Astrocyte of the spinal cord (primary cell): Measurements from ENCODE around the gene ATXN1.

ENCODE experiments used
- DNase-seq: peaks from one replicate; pipeline ENCODE4 v3.0.0; 2011; ENCODE audit warnings: low read depth, low spot score
- H3K4me3 ChIP-seq: 2 replicates; pipeline ENCODE4 v1.5.1; 2011; ENCODE audit warnings: low read depth, mild to moderate bottlenecking, low read length, moderate library complexity
- CTCF ChIP-seq: IDR thresholded peaks from 2 replicates; pipeline ENCODE4 v1.5.1; 2012; ENCODE audit warnings: low read depth, mild to moderate bottlenecking, low read length, inconsistent platforms
- in situ Hi-C: cut with HindIII; loops from 2 replicates; pipeline ENCODE4 v1.10.0; 2017; ENCODE audit warnings: low sequenced_read_pairs

The ATXN1 gene

GRCh38 chr6:16432075-16433032, 328.9 kb downstream of the ATXN1 start:
- no peak overlapping the region for H3K4me3 ChIP-seq
- DNase-seq = peak; percentile 73
- TF ChIP-seq CTCF = no peak
- in situ Hi-C loops = no loop called here

DNA sequence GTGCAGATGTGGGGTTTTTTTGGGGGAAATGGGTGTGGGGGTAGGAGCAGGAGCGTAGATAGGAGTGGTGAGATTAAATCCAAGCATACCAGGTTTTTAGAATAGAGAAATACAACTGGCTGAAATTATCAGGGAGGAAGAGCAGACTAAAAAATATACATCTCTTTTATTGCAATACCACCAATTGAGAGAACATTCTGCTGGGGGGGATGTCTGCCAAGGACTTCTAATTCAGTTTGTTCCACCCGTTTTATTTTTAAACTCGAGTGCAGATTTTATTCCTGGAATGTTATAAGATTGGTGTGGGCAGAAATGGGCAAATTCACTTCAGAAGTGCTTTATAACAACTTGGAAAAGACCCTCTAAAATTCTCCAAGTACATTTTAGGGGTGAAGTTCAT, 330.2 kb downstream of the ATXN1 start:
- TF ChIP-seq CTCF = no peak
- in situ Hi-C loops = no loop called here
- H3K4me3 ChIP-seq = no peak overlapping the region
- DNase-seq = no peak

GRCh38 chr6:16430391-16431089, 330.7 kb downstream of the ATXN1 start:
- no peak overlapping the region for H3K4me3 ChIP-seq
- TF ChIP-seq CTCF = no peak
- in situ Hi-C loops = no loop called here
- DNase-seq = no peak

- DNase-seq = no peak
- TF ChIP-seq CTCF = no peak
- in situ Hi-C loops = no loop called here
- no peak overlapping the region for H3K4me3 ChIP-seq
Measured at GRCh38 chr6:16429669-16430068, 331.6 kb downstream of the ATXN1 start.

- TF ChIP-seq CTCF = no peak
- no peak for DNase-seq
- in situ Hi-C loops = no loop called here
Measured at GRCh38 chr6:16427124-16427523, 334.1 kb downstream of the ATXN1 start.

DNA sequence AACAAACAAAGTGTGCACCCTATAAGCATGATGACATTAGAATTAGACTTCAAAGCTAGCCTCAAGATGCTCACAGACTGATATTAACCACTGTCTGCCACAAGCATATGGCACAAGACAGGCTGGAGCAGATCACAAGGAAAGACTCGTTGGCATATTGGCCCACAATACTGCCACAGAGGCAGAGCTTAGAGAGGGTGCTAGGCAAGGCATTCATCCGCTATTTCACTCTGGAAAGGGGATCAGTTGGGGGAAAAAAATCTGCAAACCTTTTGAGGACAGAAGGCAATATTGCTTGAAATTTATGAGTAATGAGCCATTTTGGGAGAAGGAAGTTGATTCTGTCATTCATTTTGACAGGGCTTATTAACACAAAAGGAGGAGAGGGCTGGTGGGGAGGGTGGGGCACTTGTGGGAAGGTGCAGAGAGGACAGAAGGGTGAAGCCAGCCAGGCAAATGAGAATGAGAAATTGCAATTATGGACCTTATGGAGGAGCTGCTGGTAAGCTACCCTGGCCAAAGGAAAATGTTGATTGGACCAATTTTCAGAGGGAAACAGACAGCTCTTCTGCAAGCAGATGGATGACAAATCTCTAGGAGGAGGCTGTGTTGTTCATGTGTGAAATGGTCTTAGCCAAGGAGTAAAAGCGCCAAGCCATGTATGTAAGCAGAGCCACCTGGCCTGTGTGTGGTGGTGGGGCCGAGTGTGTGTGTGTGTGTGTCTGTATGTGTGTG, 335.2 kb downstream of the ATXN1 start:
- in situ Hi-C loops = no loop called here

More at GRCh38 chr6:16427124-16427523, 334.1 kb downstream of the ATXN1 start:
- no peak overlapping the region for H3K4me3 ChIP-seq

More for the DNA sequence above, 335.2 kb downstream of the ATXN1 start:
- no peak for DNase-seq
- TF ChIP-seq CTCF = no peak
- H3K4me3 ChIP-seq = no peak overlapping the region
